PFSK-1 (cell line): Measurements from ENCODE around the gene ABCC12.

Experiments used
- REST ChIP-seq, 2 experiments: IDR thresholded peaks; 2 replicates each; pipeline versions ENCODE4 v1.6.1 to v1.8.0; 2011 to 2012; ENCODE audit warnings: low read depth in 2 of 2, low read length in 2 of 2, control low read depth in 1 of 2, inconsistent platforms in 1 of 2, mild to moderate bottlenecking in 1 of 2, moderate library complexity in 1 of 2; ENCODE audit not compliant: insufficient read depth in 1 of 2
- TAF1 ChIP-seq: IDR thresholded peaks from 2 replicates; pipeline ENCODE4 v1.6.1; 2012; ENCODE audit warnings: low read length, control low read depth, borderline replicate concordance; ENCODE audit not compliant: insufficient read depth

GRCh38 chr16:48139517-48139916 lies 16.3 kb downstream of the ABCC12 start:
- no peak for TF ChIP-seq REST (IDR thresholded peaks at IDR 0.05; ENCODE audit: insufficient read depth in 1 of 2, low read depth in 2 of 2, low read length in 2 of 2)
- TF ChIP-seq TAF1 = no peak
